Neural progenitor cell (in vitro differentiated cells): Measurements from ENCODE around the gene CHMP2A.

Experiments
- EZH2phosphoT487 ChIP-seq: fragments of 200-600 bp; sonication (generic); IDR thresholded peaks from 2 replicates; pipeline ENCODE4 v1.6.1; 2017; ENCODE audit warnings: antibody characterized with exemption
- TF ChIP-seq, protein P1 (sequence below): fragments of 200-600 bp; sonication (generic); IDR thresholded peaks from 2 replicates; pipeline ENCODE4 v1.5.1; 2017; ENCODE audit warnings: antibody characterized with exemption, mild to moderate bottlenecking

DNA sequence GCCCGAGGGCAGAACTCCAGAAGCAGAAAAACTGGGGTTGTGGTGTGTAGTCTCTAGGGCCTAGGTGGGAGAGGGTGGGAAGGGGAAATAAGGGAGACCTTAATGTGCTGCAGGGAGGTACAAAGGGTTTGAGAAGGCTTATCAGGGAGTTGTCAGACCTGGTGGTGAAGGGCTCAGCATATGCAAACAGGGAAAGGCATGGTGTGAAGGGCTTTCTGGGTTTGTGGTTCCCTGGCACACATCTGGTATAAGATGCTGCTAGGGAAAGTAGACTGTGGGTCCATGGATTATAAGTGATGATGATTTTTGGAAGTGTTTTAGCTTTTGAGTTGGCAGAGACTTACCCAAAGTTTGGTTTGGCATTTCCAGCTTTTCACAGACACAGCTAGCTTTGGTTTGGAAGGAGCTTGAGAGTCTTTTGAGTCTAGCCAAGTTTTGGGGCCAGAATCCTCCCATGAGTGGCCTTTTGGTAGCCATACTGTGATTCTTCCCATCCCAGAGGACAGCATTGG, 8.8 kb downstream of the CHMP2A start:
- TF ChIP-seq, protein P1, sequence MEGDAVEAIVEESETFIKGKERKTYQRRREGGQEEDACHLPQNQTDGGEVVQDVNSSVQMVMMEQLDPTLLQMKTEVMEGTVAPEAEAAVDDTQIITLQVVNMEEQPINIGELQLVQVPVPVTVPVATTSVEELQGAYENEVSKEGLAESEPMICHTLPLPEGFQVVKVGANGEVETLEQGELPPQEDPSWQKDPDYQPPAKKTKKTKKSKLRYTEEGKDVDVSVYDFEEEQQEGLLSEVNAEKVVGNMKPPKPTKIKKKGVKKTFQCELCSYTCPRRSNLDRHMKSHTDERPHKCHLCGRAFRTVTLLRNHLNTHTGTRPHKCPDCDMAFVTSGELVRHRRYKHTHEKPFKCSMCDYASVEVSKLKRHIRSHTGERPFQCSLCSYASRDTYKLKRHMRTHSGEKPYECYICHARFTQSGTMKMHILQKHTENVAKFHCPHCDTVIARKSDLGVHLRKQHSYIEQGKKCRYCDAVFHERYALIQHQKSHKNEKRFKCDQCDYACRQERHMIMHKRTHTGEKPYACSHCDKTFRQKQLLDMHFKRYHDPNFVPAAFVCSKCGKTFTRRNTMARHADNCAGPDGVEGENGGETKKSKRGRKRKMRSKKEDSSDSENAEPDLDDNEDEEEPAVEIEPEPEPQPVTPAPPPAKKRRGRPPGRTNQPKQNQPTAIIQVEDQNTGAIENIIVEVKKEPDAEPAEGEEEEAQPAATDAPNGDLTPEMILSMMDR, result no peak
- no peak for TF ChIP-seq EZH2phosphoT487
